Raji (cell line): ENCODE results near the gene CCDC116.

Experiments used
- POLR2A ChIP-seq: IDR thresholded peaks from 2 replicates; pipeline ENCODE4 v1.6.1; 2011; ENCODE audit warnings: low read depth, low read length, control low read depth; ENCODE audit not compliant: insufficient read depth

The CCDC116 gene

GRCh38 chr22:21599053-21599893 is 33.3 kb upstream of the CCDC116 start:
- TF ChIP-seq POLR2A, result no peak

GRCh38 chr22:21602579-21602978 is 30.0 kb upstream of the CCDC116 start:
- no peak for TF ChIP-seq POLR2A

- TF ChIP-seq POLR2A, result no peak
Measured at GRCh38 chr22:21603973-21604372, 28.6 kb upstream of the CCDC116 start.

- TF ChIP-seq POLR2A, result no peak
Measured at GRCh38 chr22:21605887-21606564, 26.5 kb upstream of the CCDC116 start.

GRCh38 chr22:21606775-21607174 is 25.8 kb upstream of the CCDC116 start:
- TF ChIP-seq POLR2A, result no peak

GRCh38 chr22:21611210-21611977 is 21.2 kb upstream of the CCDC116 start:
- no peak for TF ChIP-seq POLR2A

- no peak for TF ChIP-seq POLR2A
Measured at GRCh38 chr22:21612858-21613257, 19.7 kb upstream of the CCDC116 start.

- no peak for TF ChIP-seq POLR2A
Measured at GRCh38 chr22:21613553-21614233, 18.9 kb upstream of the CCDC116 start.

GRCh38 chr22:21615731-21616130 is 16.8 kb upstream of the CCDC116 start:
- TF ChIP-seq POLR2A, result no peak

- no peak for TF ChIP-seq POLR2A
Measured at GRCh38 chr22:21621025-21621424, 11.5 kb upstream of the CCDC116 start.

GRCh38 chr22:21622011-21622918 is 10.3 kb upstream of the CCDC116 start:
- TF ChIP-seq POLR2A, result no peak

- no peak for TF ChIP-seq POLR2A
Measured at GRCh38 chr22:21622919-21623647, 9.5 kb upstream of the CCDC116 start.

- TF ChIP-seq POLR2A, result no peak
Measured at GRCh38 chr22:21623648-21623970, 9.0 kb upstream of the CCDC116 start.

- TF ChIP-seq POLR2A, result no peak
Measured at GRCh38 chr22:21624120-21624879, 8.3 kb upstream of the CCDC116 start.
